Cardiac muscle cell (in vitro differentiated cells and primary cell): Measurements from ENCODE around the gene VAMP2. TPM values are rescaled to one million over a fixed set of nuclear protein-coding genes. Genes with fewer than 3 reads are reported as not detected.
"Not testable (repeated sequence)": the region's sequence is repeated elsewhere in the genome, so short reads cannot be mapped to it uniquely, and the experiment has no call there.

Source experiments
- DNase-seq, 2 donors: peaks; one replicate each; pipeline versions ENCODE4 v3.0.0 to v3.0.0-alpha.2; 2010 to 2017; ENCODE audit warnings: low read depth in 1 of 2, low spot score in 1 of 2
- H3K27ac ChIP-seq: fragments of 200-600 bp; sonication (generic); 2 replicates; pipeline ENCODE4 v1.5.1; 2016
- H3K27me3 ChIP-seq: fragments of 200-600 bp; sonication (generic); 2 replicates; pipeline ENCODE4 v1.6.0; 2016; ENCODE audit warnings: control low read depth
- H3K36me3 ChIP-seq: fragments of 200-600 bp; sonication (generic); 2 replicates; pipeline ENCODE4 v1.5.1; 2016; ENCODE audit warnings: control low read depth
- H3K4me1 ChIP-seq: fragments of 200-600 bp; sonication (generic); 2 replicates; pipeline ENCODE4 v1.8.1; 2017; ENCODE audit warnings: low read depth, mild to moderate bottlenecking, mixed run types
- H3K4me3 ChIP-seq: fragments of 200-600 bp; sonication (generic); 2 replicates; pipeline ENCODE4 v1.5.1; 2016; ENCODE audit warnings: mild to moderate bottlenecking
- H3K9me3 ChIP-seq: fragments of 200-600 bp; sonication (generic); 2 replicates; pipeline ENCODE4 v1.5.1; 2017; ENCODE audit warnings: low read depth, mild to moderate bottlenecking, control low read depth
- polyA plus RNA-seq: library from polyadenylated mRNA; unstranded; fragments of >200 nt; fragmentation: Nextera tagmentation; extraction: Ambion mirVana; gene quantifications from 2 replicates; pipeline ENCODE4 v1.2.1, GENCODE V29; 2016
- total RNA-seq: library from RNA; depleted of rRNA; stranded (reverse); fragments of >200 nt; gene quantifications from 2 replicates; pipeline ENCODE4 v1.2.3, GENCODE V29; 2016
- TF ChIP-seq, protein P1 (sequence below): IDR thresholded peaks from 2 replicates; pipeline ENCODE4 v1.5.1; 2012; ENCODE audit warnings: low read depth, mild to moderate bottlenecking, low read length

Gene VAMP2
- total and polyA plus RNA-seq, 2 experiments from 2014 or later: 35.7 to 102 TPM

GRCh38 chr17:8176197-8176940, 13.6 kb upstream of the VAMP2 start, which contains the start of gene TMEM107:
TMEM107 (minus strand) TSS chr17:8176380; CDS start chr17:8176286, 94 bp downstream.
- peaks cover 24% of the 10 kb centered on the region for H3K4me1 ChIP-seq
- peak; percentile 84 to 92 for DNase-seq
- H3K27ac ChIP-seq: peak within 1 kb of the TSS; percentile 90
- no peaks in the 10 kb centered on the region for H3K27me3 ChIP-seq
- TF ChIP-seq, protein P1, sequence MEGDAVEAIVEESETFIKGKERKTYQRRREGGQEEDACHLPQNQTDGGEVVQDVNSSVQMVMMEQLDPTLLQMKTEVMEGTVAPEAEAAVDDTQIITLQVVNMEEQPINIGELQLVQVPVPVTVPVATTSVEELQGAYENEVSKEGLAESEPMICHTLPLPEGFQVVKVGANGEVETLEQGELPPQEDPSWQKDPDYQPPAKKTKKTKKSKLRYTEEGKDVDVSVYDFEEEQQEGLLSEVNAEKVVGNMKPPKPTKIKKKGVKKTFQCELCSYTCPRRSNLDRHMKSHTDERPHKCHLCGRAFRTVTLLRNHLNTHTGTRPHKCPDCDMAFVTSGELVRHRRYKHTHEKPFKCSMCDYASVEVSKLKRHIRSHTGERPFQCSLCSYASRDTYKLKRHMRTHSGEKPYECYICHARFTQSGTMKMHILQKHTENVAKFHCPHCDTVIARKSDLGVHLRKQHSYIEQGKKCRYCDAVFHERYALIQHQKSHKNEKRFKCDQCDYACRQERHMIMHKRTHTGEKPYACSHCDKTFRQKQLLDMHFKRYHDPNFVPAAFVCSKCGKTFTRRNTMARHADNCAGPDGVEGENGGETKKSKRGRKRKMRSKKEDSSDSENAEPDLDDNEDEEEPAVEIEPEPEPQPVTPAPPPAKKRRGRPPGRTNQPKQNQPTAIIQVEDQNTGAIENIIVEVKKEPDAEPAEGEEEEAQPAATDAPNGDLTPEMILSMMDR: no peak
- no peaks in the 10 kb centered on the region for H3K9me3 ChIP-seq
- no peaks in the 10 kb centered on the region for H3K36me3 ChIP-seq
- H3K4me3 ChIP-seq: peak within 1 kb of the TSS; percentile 37

GRCh38 chr17:8175795-8176196, 13.0 kb upstream of the VAMP2 start:
- H3K4me1 ChIP-seq: peaks cover 24% of the 10 kb centered on the region
- peak overlapping the region; percentile 37 for H3K4me3 ChIP-seq
- H3K27ac ChIP-seq: peak overlapping the region; percentile 90
- no peak for DNase-seq
- TF ChIP-seq, protein P1: no peak
- no peaks in the 10 kb centered on the region for H3K9me3 ChIP-seq
- no peaks in the 10 kb centered on the region for H3K27me3 ChIP-seq
- no peaks in the 10 kb centered on the region for H3K36me3 ChIP-seq

DNA sequence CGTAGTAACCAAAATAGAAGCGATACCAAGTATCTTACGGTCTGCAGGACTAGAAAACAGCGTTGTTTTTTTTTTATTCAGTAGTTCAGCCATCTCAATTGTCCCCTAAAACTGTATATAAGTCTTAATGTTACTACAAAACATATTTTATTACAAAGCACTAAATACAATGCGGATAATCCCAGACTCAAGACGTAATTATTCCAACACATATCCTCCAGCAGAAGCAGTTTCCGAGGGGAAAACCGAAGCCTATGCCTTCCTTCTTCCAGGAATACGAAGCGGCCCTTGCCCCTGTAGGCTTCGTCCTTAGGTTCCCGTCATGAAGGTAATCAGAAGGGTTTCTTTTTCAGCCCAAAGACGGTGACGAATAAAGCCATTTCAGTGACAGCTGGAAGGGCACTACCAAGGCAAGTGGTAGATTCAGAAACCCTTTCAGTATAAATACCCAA, 11.1 kb upstream of the VAMP2 start:
- Histone ChIP-seq H3K27ac (peak overlapping the region; percentile 99), H3K4me1 (peaks cover 24% of the 10 kb centered on the region), H3K4me3 (peak overlapping the region; percentile 40), H3K36me3 (no peaks in the 10 kb centered on the region), H3K9me3 (no peaks in the 10 kb centered on the region), H3K27me3 (no peaks in the 10 kb centered on the region)
- TF ChIP-seq, protein P1: no peak
- DNase-seq: no peak

DNA sequence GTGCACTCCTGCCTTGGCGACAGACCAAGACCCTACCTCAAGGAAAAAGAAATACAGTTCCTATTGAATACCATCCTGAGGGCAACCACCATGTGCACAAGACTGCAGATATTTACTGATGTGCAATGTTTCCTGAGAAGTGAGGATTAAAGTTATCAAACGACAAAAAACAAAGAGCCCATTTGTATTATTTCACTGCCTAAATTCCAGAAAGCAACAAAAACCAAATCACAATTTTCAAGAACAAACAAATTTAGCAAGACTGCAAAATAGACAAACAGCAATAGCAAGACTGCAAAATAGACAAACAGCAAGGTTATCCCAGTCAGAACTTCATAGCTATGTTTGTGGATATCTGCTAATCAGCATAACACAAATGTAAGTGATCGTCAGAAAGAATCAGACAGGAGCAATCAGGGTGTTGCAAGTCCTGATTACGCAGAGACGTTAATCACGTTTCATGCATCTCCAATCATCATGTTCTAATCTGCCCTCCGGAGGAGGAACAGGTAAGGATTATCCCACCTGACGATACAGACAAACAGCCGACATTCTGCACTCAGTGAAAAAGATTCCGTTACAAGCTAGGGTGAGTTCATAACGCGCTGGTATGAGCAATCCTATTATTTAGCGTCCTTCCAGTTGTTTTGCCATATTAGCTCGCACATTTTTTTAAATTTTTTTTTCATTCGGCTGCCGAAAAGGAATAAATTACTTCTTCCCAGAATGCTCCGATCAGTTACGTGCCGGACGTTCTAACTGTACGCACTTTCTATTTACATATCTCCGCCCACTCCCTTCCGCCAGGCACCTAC, 10.5 kb upstream of the VAMP2 start:
- peaks cover 24% of the 10 kb centered on the region for H3K4me1 ChIP-seq
- H3K4me3 ChIP-seq: peak overlapping the region; percentile 40
- peak overlapping the region; percentile 99 for H3K27ac ChIP-seq
- TF ChIP-seq, protein P1: no peak
- H3K9me3 ChIP-seq: no peaks in the 10 kb centered on the region
- no peaks in the 10 kb centered on the region for H3K27me3 ChIP-seq
- DNase-seq: peak; percentile 91 to 98
- H3K36me3 ChIP-seq: no peaks in the 10 kb centered on the region

GRCh38 chr17:8170186-8170585, 7.4 kb upstream of the VAMP2 start:
- H3K4me3 ChIP-seq, H3K4me1 ChIP-seq, H3K9me3 ChIP-seq, H3K27ac ChIP-seq, DNase-seq, H3K36me3 ChIP-seq, H3K27me3 ChIP-seq: not testable (repeated sequence)
